Hematopoietic multipotent progenitor cell treated with erythropoietin and hydrocortisone succinate and interleukin-3 and kit ligand, for 6 days (in vitro differentiated cells): ENCODE measurements around the gene IGFL3.
"Not testable (repeated sequence)": the region's sequence is repeated elsewhere in the genome, so short reads cannot be mapped to it uniquely, and the experiment has no call there.

ENCODE experiments used
- DNase-seq: peaks from one replicate; pipeline ENCODE4 v3.0.0-alpha.2; 2015

IGFL3 gene

GRCh38 chr19:46118136-46118535 lies 6.4 kb downstream of the IGFL3 start:
- DNase-seq: no peak

- no peak for DNase-seq
Measured at GRCh38 chr19:46116121-46116520, 8.4 kb downstream of the IGFL3 start.

GRCh38 chr19:46115396-46116106 lies 8.9 kb downstream of the IGFL3 start:
- no peak for DNase-seq

GRCh38 chr19:46113726-46114125 lies 10.8 kb downstream of the IGFL3 start:
- DNase-seq: no peak

- no peak for DNase-seq
Measured at GRCh38 chr19:46112527-46112926, 12.0 kb downstream of the IGFL3 start.

- no peak for DNase-seq
Measured at GRCh38 chr19:46111376-46111775, 13.1 kb downstream of the IGFL3 start.

GRCh38 chr19:46109876-46110275 lies 14.6 kb downstream of the IGFL3 start:
- no peak for DNase-seq

- no peak for DNase-seq
Measured at GRCh38 chr19:46107371-46107770, 17.1 kb downstream of the IGFL3 start.

GRCh38 chr19:46102333-46102732 lies 22.2 kb downstream of the IGFL3 start:
- not testable (repeated sequence) for DNase-seq

GRCh38 chr19:46101293-46101692 lies 23.2 kb downstream of the IGFL3 start:
- DNase-seq: no peak

GRCh38 chr19:46100344-46100743 lies 24.1 kb downstream of the IGFL3 start:
- no peak for DNase-seq

GRCh38 chr19:46090444-46090843 lies 34.0 kb downstream of the IGFL3 start:
- no peak for DNase-seq

GRCh38 chr19:46089432-46089831 lies 35.1 kb downstream of the IGFL3 start:
- no peak for DNase-seq

- DNase-seq: no peak
Measured at GRCh38 chr19:46088101-46088500, 36.4 kb downstream of the IGFL3 start.

GRCh38 chr19:46085888-46086287 lies 38.6 kb downstream of the IGFL3 start:
- no peak for DNase-seq

GRCh38 chr19:46082728-46083050 lies 41.8 kb downstream of the IGFL3 start:
- DNase-seq: no peak

- peak; percentile 70 for DNase-seq
Measured at GRCh38 chr19:46081928-46082727, 42.4 kb downstream of the IGFL3 start.

GRCh38 chr19:46080561-46080960 lies 43.9 kb downstream of the IGFL3 start:
- DNase-seq: no peak

- DNase-seq: no peak
Measured at GRCh38 chr19:46079576-46079975, 44.9 kb downstream of the IGFL3 start.

- DNase-seq: peak; percentile 40
Measured at GRCh38 chr19:46078573-46079332, 45.7 kb downstream of the IGFL3 start.

- no peak for DNase-seq
Measured at GRCh38 chr19:46077815-46078167, 46.7 kb downstream of the IGFL3 start.

- peak; percentile 77 for DNase-seq
Measured at GRCh38 chr19:46076951-46077814, 47.3 kb downstream of the IGFL3 start.
